IMR-90 (cell line): ENCODE measurements around the gene PPP1R13B. TPM values are rescaled to one million over a fixed set of nuclear protein-coding genes. Genes with fewer than 3 reads are reported as not detected.

Experiments
- ATAC-seq: fragments of 200-7000 bp; cut with Tn5 transposase; 2 replicates; pipeline ENCODE4 v1.9.1; 2020; ENCODE audit warnings: low read depth, mild to moderate bottlenecking, moderate library complexity
- BruUV-seq: library from RNA; stranded (reverse); fragments of 400-500 nt; replicated peaks from 2 replicates; lab custom pipeline; 2021; lab: Mats Ljungman, UMichigan
- CTCF ChIA-PET: fragments of 300-600 bp; formaldehyde crosslinking; extraction: SDS; loops from one replicate; lab custom pipeline; 2021; ENCODE audit warnings: antibody characterized with exemption; lab: Yijun Ruan, JAX
- POLR2A ChIA-PET: fragments of 300-600 bp; sonication (Branson Sonifier 250); formaldehyde crosslinking; loops from one replicate; lab custom pipeline; 2022; ENCODE audit warnings: antibody characterized with exemption; ENCODE audit not compliant: unreplicated experiment; lab: Charles Lee
- DNase-seq: peaks from one replicate; pipeline ENCODE4 v3.0.0; 2013
- H2AFZ ChIP-seq: replicated peaks from 2 replicates; pipeline ENCODE3; 2013; ENCODE audit warnings: low read length, mild to moderate bottlenecking; ENCODE audit not compliant: poor library complexity
- H2AK5ac ChIP-seq: 2 replicates; pipeline ENCODE4 v1.6.1; 2013; ENCODE audit warnings: low read depth, low read length, inconsistent platforms
- H2AK9ac ChIP-seq: replicated peaks from 2 replicates; pipeline ENCODE3; 2013; ENCODE audit warnings: mild to moderate bottlenecking, low read depth, low read length, moderate library complexity; ENCODE audit not compliant: poor library complexity
- H2BK120ac ChIP-seq: 2 replicates; pipeline ENCODE4 v1.6.1; 2013; ENCODE audit warnings: low read depth, low read length, inconsistent platforms
- H2BK15ac ChIP-seq: 3 replicates; pipeline ENCODE4 v1.6.1; 2013; ENCODE audit warnings: low read depth, low read length, inconsistent platforms
- H2BK20ac ChIP-seq: 2 replicates; pipeline ENCODE4 v1.6.1; 2013; ENCODE audit warnings: low read depth, mild to moderate bottlenecking, inconsistent platforms, low read length, moderate library complexity
- H2BK5ac ChIP-seq: 2 replicates; pipeline ENCODE4 v1.6.1; 2013; ENCODE audit warnings: mild to moderate bottlenecking, low read depth, low read length, inconsistent platforms; ENCODE audit not compliant: poor library complexity, severe bottlenecking
- H3K14ac ChIP-seq: replicated peaks from 2 replicates; pipeline ENCODE4 v1.6.1; 2013; ENCODE audit warnings: low read depth, low read length, inconsistent platforms
- H3K18ac ChIP-seq: 2 replicates; pipeline ENCODE4 v1.6.1; 2013; ENCODE audit warnings: low read depth, low read length, control low read depth
- H3K23ac ChIP-seq: 2 replicates; pipeline ENCODE4 v1.6.1; 2013; ENCODE audit warnings: low read depth, low read length, inconsistent platforms
- H3K27ac ChIP-seq: 2 replicates; pipeline ENCODE4 v1.5.1; 2013; ENCODE audit warnings: mild to moderate bottlenecking, control low read depth, low read length; ENCODE audit not compliant: insufficient read depth
- H3K27me3 ChIP-seq: 2 replicates; pipeline ENCODE4 v1.6.1; 2013; ENCODE audit warnings: low read length; ENCODE audit not compliant: control insufficient read depth, insufficient read depth
- H3K36me3 ChIP-seq: 2 replicates; pipeline ENCODE4 v1.6.1; 2013; ENCODE audit warnings: low read length, mixed read lengths; ENCODE audit not compliant: control insufficient read depth, insufficient read depth
- H3K4ac ChIP-seq: 2 replicates; pipeline ENCODE4 v1.6.1; 2013; ENCODE audit warnings: low read depth, low read length, inconsistent platforms
- H3K4me1 ChIP-seq: 2 replicates; pipeline ENCODE4 v1.6.1; 2013; ENCODE audit warnings: low read length, mixed read lengths; ENCODE audit not compliant: control insufficient read depth, insufficient read depth
- H3K4me2 ChIP-seq: 2 replicates; pipeline ENCODE4 v1.6.1; 2013; ENCODE audit warnings: low read depth, mild to moderate bottlenecking, control low read depth, low read length, moderate library complexity
- H3K4me3 ChIP-seq: 2 replicates; pipeline ENCODE4 v1.5.1; 2013; ENCODE audit warnings: low read depth, mild to moderate bottlenecking, control low read depth, low read length, moderate library complexity; ENCODE audit not compliant: insufficient read depth
- H3K56ac ChIP-seq: 2 replicates; pipeline ENCODE4 v1.6.1; 2013; ENCODE audit warnings: low read length, inconsistent platforms; ENCODE audit not compliant: insufficient read depth; ENCODE audit errors: extremely low read depth
- H3K79me1 ChIP-seq, 2 experiments: 2 replicates each; pipeline ENCODE4 v1.6.1; 2013; ENCODE audit warnings: low read length in 2 of 2, inconsistent platforms in 1 of 2, low read depth in 1 of 2
- H3K9ac ChIP-seq: 2 replicates; pipeline ENCODE4 v1.6.1; 2013; ENCODE audit warnings: low read depth, low read length, control low read depth
- H3K9me1 ChIP-seq: 2 replicates; pipeline ENCODE4 v1.6.1; 2013; ENCODE audit warnings: low read length, inconsistent platforms; ENCODE audit not compliant: insufficient read depth
- H3K9me3 ChIP-seq: 2 replicates; pipeline ENCODE4 v1.6.1; 2013; ENCODE audit warnings: low read length; ENCODE audit not compliant: control insufficient read depth, insufficient read depth
- H4K20me1 ChIP-seq: 2 replicates; pipeline ENCODE4 v1.6.1; 2013; ENCODE audit warnings: low read length, inconsistent platforms; ENCODE audit not compliant: insufficient read depth
- H4K5ac ChIP-seq: 2 replicates; pipeline ENCODE4 v1.6.1; 2013; ENCODE audit warnings: mild to moderate bottlenecking, low read depth, low read length, control low read depth
- H4K8ac ChIP-seq, 2 experiments: 2 replicates each; pipeline ENCODE4 v1.6.1; 2013; ENCODE audit warnings: low read depth in 2 of 2, low read length in 2 of 2, control low read depth in 1 of 2, inconsistent platforms in 1 of 2
- H4K91ac ChIP-seq: 2 replicates; pipeline ENCODE4 v1.6.1; 2013; ENCODE audit warnings: low read depth, low read length, inconsistent platforms; ENCODE audit not compliant: insufficient read depth
- FOS ChIP-seq: fragments of 150-350 bp; IDR thresholded peaks from 2 replicates; pipeline ENCODE4 v1.6.1; 2016; ENCODE audit warnings: low read depth, low read length
- MXI1 ChIP-seq: IDR thresholded peaks from 2 replicates; pipeline ENCODE4 v1.6.1; 2012; ENCODE audit warnings: low read depth, mild to moderate bottlenecking, low read length, moderate library complexity, borderline replicate concordance
- RCOR1 ChIP-seq: IDR thresholded peaks from 2 replicates; pipeline ENCODE4 v1.6.1; 2012; ENCODE audit warnings: mild to moderate bottlenecking, low read length, improper control_type of control experiment; ENCODE audit not compliant: insufficient replicate concordance
- WGBS, 2 experiments: methylation state at CpG; one replicate each; pipeline versions ENCODE4 v1.1.5 to v1.1.7; 2013; ENCODE audit warnings: missing lambda C conversion rate in 2 of 2; ENCODE audit not compliant: insufficient read length in 1 of 2; ENCODE audit errors: extremely low coverage in 2 of 2; 5-methylcytosine and 5-hydroxymethylcytosine counted together
- dilution Hi-C: fragments of 300-500 bp; cut with HindIII; formaldehyde crosslinking; loops from one replicate; pipeline ENCODE4 v1.14.3; 2018; ENCODE audit warnings: low sequenced_read_pairs; ENCODE audit not compliant: unreplicated experiment
- in situ Hi-C: fragments of 300-500 bp; cut with MboI; formaldehyde crosslinking; loops from 3 replicates; pipeline ENCODE4 v1.14.3; 2019; ENCODE audit warnings: low sequenced_read_pairs, inconsistent platforms, mixed read lengths
- intact Hi-C: fragments of 100-400 bp; cut with micrococcal nuclease; formaldehyde crosslinking; loops from 2 replicates; pipeline ENCODE4 v1.10.0; 2022
- polyA plus RNA-seq, 3 experiments: library from polyadenylated mRNA; depleted of rRNA; stranded (reverse); fragments of >200 nt; gene quantifications; 2 replicates each; pipeline ENCODE4 v1.2.3, GENCODE V29; 2012; ENCODE audit warnings: low replicate concordance in 1 of 3
- total RNA-seq: library from RNA; depleted of rRNA; stranded (reverse); fragments of >200 nt; gene quantifications from 2 replicates; pipeline ENCODE4 v1.2.3, GENCODE V29; 2012
- TF ChIP-seq, protein P1 (sequence below): fragments of 150-350 bp; IDR thresholded peaks from 2 replicates; pipeline ENCODE4 v1.6.1; 2016; ENCODE audit warnings: low read depth, mild to moderate bottlenecking, low read length, moderate library complexity, borderline replicate concordance
- TF ChIP-seq, protein P2 (sequence below): conservative IDR thresholded peaks from 2 replicates; pipeline ENCODE4 v1.5.1; 2012; ENCODE audit warnings: mild to moderate bottlenecking, low read depth, low read length, improper control_type of control experiment

The PPP1R13B gene
- total and polyA plus RNA-seq, 2 of the 4 experiments (the other 2 are of a cell fraction), result 1.6 to 2.8 TPM

DNA sequence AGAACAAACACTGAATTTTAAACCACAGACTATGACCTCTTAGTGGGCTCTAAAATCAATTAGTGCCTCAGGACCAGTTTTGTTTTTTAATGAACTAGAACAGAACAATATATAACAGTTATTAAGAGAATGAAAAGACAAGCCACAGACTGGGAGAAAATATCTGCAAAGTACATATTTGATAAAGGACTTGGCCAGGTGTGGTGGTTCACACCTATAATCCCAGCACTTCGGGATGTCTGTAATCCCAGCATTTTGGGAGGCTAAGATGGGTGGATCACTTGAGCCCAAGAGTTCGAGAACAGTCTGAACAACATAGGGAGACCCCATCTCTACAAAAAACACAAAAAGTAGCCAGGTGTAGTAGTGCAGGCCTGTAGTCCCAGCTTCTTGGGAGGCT lies 36.2 kb downstream of the PPP1R13B start:
- Histone ChIP-seq H3K23ac (no peak overlapping the region), H3K9ac (no peak overlapping the region), H3K56ac (no peak overlapping the region), H3K27me3 (no peaks in the 10 kb centered on the region), H3K27ac (no peak overlapping the region), H3K4me3 (no peak overlapping the region), H2BK5ac (no peak overlapping the region), H3K14ac (no peak overlapping the region), H4K91ac (no peak overlapping the region), H4K20me1 (no peaks in the 10 kb centered on the region), H2AFZ (no peak overlapping the region), H4K8ac (no peak overlapping the region), H4K5ac (no peak overlapping the region), H2AK5ac (no peak overlapping the region), H3K4ac (no peak overlapping the region), H2AK9ac (no peak overlapping the region), H3K9me1 (no peaks in the 10 kb centered on the region), H3K79me1 (no peaks in the 10 kb centered on the region), H3K4me1 (no peaks in the 10 kb centered on the region), H3K18ac (no peak overlapping the region), H2BK20ac (no peak overlapping the region), H3K9me3 (no peaks in the 10 kb centered on the region), H3K4me2 (no peak overlapping the region), H3K36me3 (no peaks in the 10 kb centered on the region), H2BK15ac (no peak overlapping the region), H2BK120ac (no peak overlapping the region)
- no TSS peak for BruUV-seq
- intact Hi-C loops (no loop called here), in situ Hi-C loops (no loop called here), dilution Hi-C loops (no loop called here)
- CTCF ChIA-PET, result interaction anchor here (0.6 kb wide), 1 partner anchor 52 kb away, joined by 5 read pairs; no protein-coding TSS in a partner anchor
- POLR2A ChIA-PET, result no interaction called here
- WGBS, 2 experiments, result no CpG with 5 or more reads among the region's 2 CpGs
- ATAC-seq, result no peak
- TF ChIP-seq MXI1 (no peak), RCOR1 (no peak), FOS (no peak)
- TF ChIP-seq, protein P1, sequence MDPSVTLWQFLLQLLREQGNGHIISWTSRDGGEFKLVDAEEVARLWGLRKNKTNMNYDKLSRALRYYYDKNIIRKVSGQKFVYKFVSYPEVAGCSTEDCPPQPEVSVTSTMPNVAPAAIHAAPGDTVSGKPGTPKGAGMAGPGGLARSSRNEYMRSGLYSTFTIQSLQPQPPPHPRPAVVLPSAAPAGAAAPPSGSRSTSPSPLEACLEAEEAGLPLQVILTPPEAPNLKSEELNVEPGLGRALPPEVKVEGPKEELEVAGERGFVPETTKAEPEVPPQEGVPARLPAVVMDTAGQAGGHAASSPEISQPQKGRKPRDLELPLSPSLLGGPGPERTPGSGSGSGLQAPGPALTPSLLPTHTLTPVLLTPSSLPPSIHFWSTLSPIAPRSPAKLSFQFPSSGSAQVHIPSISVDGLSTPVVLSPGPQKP, result no peak
- TF ChIP-seq, protein P2, sequence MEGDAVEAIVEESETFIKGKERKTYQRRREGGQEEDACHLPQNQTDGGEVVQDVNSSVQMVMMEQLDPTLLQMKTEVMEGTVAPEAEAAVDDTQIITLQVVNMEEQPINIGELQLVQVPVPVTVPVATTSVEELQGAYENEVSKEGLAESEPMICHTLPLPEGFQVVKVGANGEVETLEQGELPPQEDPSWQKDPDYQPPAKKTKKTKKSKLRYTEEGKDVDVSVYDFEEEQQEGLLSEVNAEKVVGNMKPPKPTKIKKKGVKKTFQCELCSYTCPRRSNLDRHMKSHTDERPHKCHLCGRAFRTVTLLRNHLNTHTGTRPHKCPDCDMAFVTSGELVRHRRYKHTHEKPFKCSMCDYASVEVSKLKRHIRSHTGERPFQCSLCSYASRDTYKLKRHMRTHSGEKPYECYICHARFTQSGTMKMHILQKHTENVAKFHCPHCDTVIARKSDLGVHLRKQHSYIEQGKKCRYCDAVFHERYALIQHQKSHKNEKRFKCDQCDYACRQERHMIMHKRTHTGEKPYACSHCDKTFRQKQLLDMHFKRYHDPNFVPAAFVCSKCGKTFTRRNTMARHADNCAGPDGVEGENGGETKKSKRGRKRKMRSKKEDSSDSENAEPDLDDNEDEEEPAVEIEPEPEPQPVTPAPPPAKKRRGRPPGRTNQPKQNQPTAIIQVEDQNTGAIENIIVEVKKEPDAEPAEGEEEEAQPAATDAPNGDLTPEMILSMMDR, result no peak
- no peak for DNase-seq
